Caco-2 (cell line): ENCODE measurements around the gene NUDT1. TPM values are rescaled to one million over a fixed set of nuclear protein-coding genes. Genes with fewer than 3 reads are reported as not detected.
A peak's percentile ranks its signal among the peaks of the same experiment; 100 is the strongest.

Experiments used
- BruUV-seq: library from RNA; stranded (reverse); fragments of 400-500 nt; replicated peaks from 2 replicates; lab custom pipeline; 2021; lab: Mats Ljungman, UMichigan
- CTCF ChIA-PET: fragments of 300-600 bp; sonication (Branson Sonifier 250); formaldehyde crosslinking; loops from one replicate; lab custom pipeline; 2022; ENCODE audit warnings: antibody characterized with exemption; lab: Charles Lee
- POLR2A ChIA-PET: fragments of 300-600 bp; sonication (Branson Sonifier 250); formaldehyde crosslinking; loops from one replicate; lab custom pipeline; 2022; ENCODE audit warnings: antibody characterized with exemption; lab: Charles Lee
- DNase-seq, 2 experiments: peaks; one replicate each; pipeline versions ENCODE4 v3.0.0 to v3.0.0-alpha.2; 2020 to 2022
- H3K27me3 ChIP-seq: replicated peaks from 2 replicates; pipeline ENCODE4 v1.6.0; 2011; ENCODE audit warnings: low read length; ENCODE audit not compliant: control insufficient read depth, insufficient read depth
- H3K36me3 ChIP-seq: 2 replicates; pipeline ENCODE4 v1.5.1; 2011; ENCODE audit warnings: low read length; ENCODE audit not compliant: control insufficient read depth, insufficient read depth
- H3K4me1 ChIP-seq: fragments of 250-450 bp; sonication (Bioruptor Pico); 2 replicates; pipeline ENCODE4 v1.5.1; 2020; ENCODE audit warnings: mild to moderate bottlenecking
- H3K4me3 ChIP-seq: 2 replicates; pipeline ENCODE4 v1.5.1; 2011; ENCODE audit warnings: low read depth, mild to moderate bottlenecking, control low read depth, low read length
- H3K9me3 ChIP-seq: fragments of 250-450 bp; sonication (Bioruptor Pico); 2 replicates; pipeline ENCODE4 v1.5.1; 2020; ENCODE audit warnings: mild to moderate bottlenecking, moderate library complexity
- H3K27ac Mint-ChIP-seq: one replicate; pipeline ENCODE4 v1.8.0; 2022; ENCODE audit warnings: mixed read lengths; ENCODE audit not compliant: unreplicated experiment
- H3K27me3 Mint-ChIP-seq: one replicate; pipeline ENCODE4 v1.8.0; 2022; ENCODE audit warnings: mixed read lengths; ENCODE audit not compliant: insufficient read depth, unreplicated experiment
- H3K36me3 Mint-ChIP-seq: one replicate; pipeline ENCODE4 v1.8.0; 2022; ENCODE audit warnings: mild to moderate bottlenecking, mixed read lengths; ENCODE audit not compliant: insufficient read depth, unreplicated experiment
- H3K4me1 Mint-ChIP-seq: one replicate; pipeline ENCODE4 v1.8.0; 2022; ENCODE audit warnings: low read depth, mixed read lengths; ENCODE audit not compliant: unreplicated experiment
- H3K4me3 Mint-ChIP-seq: one replicate; pipeline ENCODE4 v1.8.0; 2022; ENCODE audit warnings: mild to moderate bottlenecking, moderate library complexity, mixed read lengths; ENCODE audit not compliant: unreplicated experiment
- H3K9me3 Mint-ChIP-seq: one replicate; pipeline ENCODE4 v1.8.0; 2022; ENCODE audit warnings: mixed read lengths; ENCODE audit not compliant: unreplicated experiment
- intact Hi-C: fragments of 100-400 bp; cut with micrococcal nuclease; formaldehyde crosslinking; loops from one replicate; pipeline ENCODE4 v1.10.0; 2022; ENCODE audit not compliant: unreplicated experiment
- total RNA-seq: library from RNA; stranded (reverse); gene quantifications from 2 replicates; pipeline ENCODE4 v1.2.3, GENCODE V29; 2022
- TF ChIP-seq, protein P1 (sequence below), 2 experiments: fragments of 200-600 bp in 1 of 2; IDR thresholded peaks; 1 replicate in 1 of 2; 2 replicates in 1 of 2; pipeline versions ENCODE4 v1.5.1 to v1.8.0; 2011 to 2022; ENCODE audit warnings: antibody characterized with exemption in 1 of 2, control low read depth in 1 of 2, inconsistent platforms in 1 of 2, low read depth in 1 of 2, low read length in 1 of 2, mild to moderate bottlenecking in 1 of 2, moderate library complexity in 1 of 2; ENCODE audit not compliant: insufficient read depth in 1 of 2, severe bottlenecking in 1 of 2, unreplicated experiment in 1 of 2

NUDT1 gene
- total RNA-seq, 1 experiment from 2014 or later = 42.8 TPM

GRCh38 chr7:2254429-2255144 is 12.6 kb downstream of the NUDT1 start:
- Mint-ChIP-seq H3K27ac (no peak overlapping the region), H3K4me3 (no peak overlapping the region), H3K4me1 (no peaks in the 10 kb centered on the region), H3K9me3 (no peaks in the 10 kb centered on the region), H3K27me3 (no peaks in the 10 kb centered on the region), H3K36me3 (peaks cover 42% of the 10 kb centered on the region)
- POLR2A ChIA-PET = no interaction called here
- intact Hi-C loops = no loop called here
- Histone ChIP-seq H3K9me3 (no peaks in the 10 kb centered on the region), H3K4me1 (no peaks in the 10 kb centered on the region), H3K4me3 (no peak overlapping the region), H3K36me3 (no peaks in the 10 kb centered on the region; the same call in 1 of the 2 replicates), H3K27me3 (no peaks in the 10 kb centered on the region)
- TF ChIP-seq, protein P1, sequence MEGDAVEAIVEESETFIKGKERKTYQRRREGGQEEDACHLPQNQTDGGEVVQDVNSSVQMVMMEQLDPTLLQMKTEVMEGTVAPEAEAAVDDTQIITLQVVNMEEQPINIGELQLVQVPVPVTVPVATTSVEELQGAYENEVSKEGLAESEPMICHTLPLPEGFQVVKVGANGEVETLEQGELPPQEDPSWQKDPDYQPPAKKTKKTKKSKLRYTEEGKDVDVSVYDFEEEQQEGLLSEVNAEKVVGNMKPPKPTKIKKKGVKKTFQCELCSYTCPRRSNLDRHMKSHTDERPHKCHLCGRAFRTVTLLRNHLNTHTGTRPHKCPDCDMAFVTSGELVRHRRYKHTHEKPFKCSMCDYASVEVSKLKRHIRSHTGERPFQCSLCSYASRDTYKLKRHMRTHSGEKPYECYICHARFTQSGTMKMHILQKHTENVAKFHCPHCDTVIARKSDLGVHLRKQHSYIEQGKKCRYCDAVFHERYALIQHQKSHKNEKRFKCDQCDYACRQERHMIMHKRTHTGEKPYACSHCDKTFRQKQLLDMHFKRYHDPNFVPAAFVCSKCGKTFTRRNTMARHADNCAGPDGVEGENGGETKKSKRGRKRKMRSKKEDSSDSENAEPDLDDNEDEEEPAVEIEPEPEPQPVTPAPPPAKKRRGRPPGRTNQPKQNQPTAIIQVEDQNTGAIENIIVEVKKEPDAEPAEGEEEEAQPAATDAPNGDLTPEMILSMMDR (IDR thresholded peaks at IDR 0.05; ENCODE audit: insufficient read depth in 1 of 2, low read depth in 1 of 2, low read length in 1 of 2, severe bottlenecking in 1 of 2, unreplicated experiment in 1 of 2) = no peak
- BruUV-seq = TSS peak; percentile 47
- no peak for DNase-seq
- CTCF ChIA-PET = no interaction called here

- H3K4me1 ChIP-seq = no peaks in the 10 kb centered on the region
- Mint-ChIP-seq H3K36me3 (peaks cover 42% of the 10 kb centered on the region), H3K4me3 (no peak overlapping the region), H3K4me1 (no peaks in the 10 kb centered on the region), H3K9me3 (no peaks in the 10 kb centered on the region), H3K27me3 (no peaks in the 10 kb centered on the region), H3K27ac (no peak overlapping the region)
- BruUV-seq = no TSS peak
- no peak for DNase-seq
- no peak overlapping the region for H3K4me3 ChIP-seq
- ChIA-PET POLR2A (no interaction called here), CTCF (interaction anchor here (0.6 kb wide), 1 partner anchor 15 kb away, joined by 5 read pairs; no protein-coding TSS in a partner anchor)
- H3K36me3 ChIP-seq = no peaks in the 10 kb centered on the region; the same call in 1 of the 2 replicates
- no peaks in the 10 kb centered on the region for H3K27me3 ChIP-seq
- intact Hi-C loops = no loop called here
- TF ChIP-seq, protein P1 (IDR thresholded peaks at IDR 0.05; ENCODE audit: insufficient read depth in 1 of 2, low read depth in 1 of 2, low read length in 1 of 2, severe bottlenecking in 1 of 2, unreplicated experiment in 1 of 2) = no peak
- no peaks in the 10 kb centered on the region for H3K9me3 ChIP-seq
Observed at GRCh38 chr7:2255145-2256139, 13.4 kb downstream of the NUDT1 start.
